HFFc6 (cell line): ENCODE measurements around the gene CDH23. TPM values are rescaled to one million over a fixed set of nuclear protein-coding genes. Genes with fewer than 3 reads are reported as not detected.

Experiments used
- DNase-seq: peaks from one replicate; pipeline ENCODE4 v3.0.0-alpha.2; 2018
- H3K27ac Mint-ChIP-seq: 2 replicates; pipeline ENCODE4 v1.8.0; 2020; ENCODE audit warnings: mild to moderate bottlenecking, mixed read lengths
- H3K27me3 Mint-ChIP-seq: 2 replicates; pipeline ENCODE4 v1.8.0; 2021; ENCODE audit warnings: mild to moderate bottlenecking, moderate library complexity, mixed read lengths; ENCODE audit not compliant: insufficient read depth
- H3K36me3 Mint-ChIP-seq: 2 replicates; pipeline ENCODE4 v1.8.0; 2021; ENCODE audit warnings: low read depth, mixed read lengths
- H3K4me1 Mint-ChIP-seq: 2 replicates; pipeline ENCODE4 v1.8.0; 2020; ENCODE audit warnings: low read depth, mixed read lengths
- H3K4me3 Mint-ChIP-seq: 2 replicates; pipeline ENCODE4 v1.8.0; 2020; ENCODE audit warnings: mild to moderate bottlenecking, moderate library complexity, mixed read lengths
- H3K9me3 Mint-ChIP-seq: 2 replicates; pipeline ENCODE4 v1.8.0; 2020; ENCODE audit warnings: mild to moderate bottlenecking, mixed read lengths
- CTCF ChIP-seq: fragments of 200-600 bp; sonication (generic); IDR thresholded peaks from 2 replicates; pipeline ENCODE4 v1.5.0; 2021; ENCODE audit warnings: antibody characterized with exemption, mild to moderate bottlenecking
- total RNA-seq, 6 experiments: library from RNA; stranded (reverse); fragmentation: NEBNext Ultra II Directional; extraction: Animal tissue kit (Norgen Biotek cat#: 25700); gene quantifications; 2 replicates in 1 of 6; 3 replicates in 5 of 6; pipeline ENCODE4 v1.2.3, GENCODE V29; 2021

The CDH23 gene
- total RNA-seq, 6 experiments from 2014 or later, result 0.02 to 0.11 (median 0.04) TPM; not detected in 2

- no peaks in the 10 kb centered on the region for H3K4me1 Mint-ChIP-seq
- DNase-seq, result no peak
- H3K27me3 Mint-ChIP-seq, result peaks cover 49% of the 10 kb centered on the region
- no peak for TF ChIP-seq CTCF
- H3K4me3 Mint-ChIP-seq, result no peak overlapping the region
- no peaks in the 10 kb centered on the region for H3K36me3 Mint-ChIP-seq
- no peaks in the 10 kb centered on the region for H3K9me3 Mint-ChIP-seq
- no peak overlapping the region for H3K27ac Mint-ChIP-seq
Measured at GRCh38 chr10:71575451-71575850, 178.7 kb downstream of the CDH23 start.

GRCh38 chr10:71575934-71576801 lies 179.4 kb downstream of the CDH23 start:
- H3K4me1 Mint-ChIP-seq, result no peaks in the 10 kb centered on the region
- no peak overlapping the region for H3K4me3 Mint-ChIP-seq
- H3K36me3 Mint-ChIP-seq, result no peaks in the 10 kb centered on the region
- no peaks in the 10 kb centered on the region for H3K9me3 Mint-ChIP-seq
- DNase-seq, result no peak
- no peak for TF ChIP-seq CTCF
- H3K27me3 Mint-ChIP-seq, result peaks cover 41% of the 10 kb centered on the region
- H3K27ac Mint-ChIP-seq, result no peak overlapping the region

- H3K4me1 Mint-ChIP-seq, result no peaks in the 10 kb centered on the region
- peaks cover 40% of the 10 kb centered on the region for H3K27me3 Mint-ChIP-seq
- H3K27ac Mint-ChIP-seq, result no peak overlapping the region
- no peak for DNase-seq
- H3K4me3 Mint-ChIP-seq, result no peak overlapping the region
- no peak for TF ChIP-seq CTCF
- H3K36me3 Mint-ChIP-seq, result no peaks in the 10 kb centered on the region
- no peaks in the 10 kb centered on the region for H3K9me3 Mint-ChIP-seq
Measured at GRCh38 chr10:71576842-71577241, 180.1 kb downstream of the CDH23 start.

- no peak for TF ChIP-seq CTCF
- no peak for DNase-seq
- no peaks in the 10 kb centered on the region for H3K4me1 Mint-ChIP-seq
- H3K9me3 Mint-ChIP-seq, result no peaks in the 10 kb centered on the region
- H3K4me3 Mint-ChIP-seq, result no peak overlapping the region
- H3K27me3 Mint-ChIP-seq, result peaks cover 39% of the 10 kb centered on the region
- no peaks in the 10 kb centered on the region for H3K36me3 Mint-ChIP-seq
- no peak overlapping the region for H3K27ac Mint-ChIP-seq
Measured at GRCh38 chr10:71577345-71577744, 180.6 kb downstream of the CDH23 start.

GRCh38 chr10:71578069-71578468 lies 181.3 kb downstream of the CDH23 start:
- Mint-ChIP-seq H3K36me3 (no peaks in the 10 kb centered on the region), H3K4me3 (no peak overlapping the region), H3K4me1 (no peaks in the 10 kb centered on the region), H3K27me3 (peaks cover 38% of the 10 kb centered on the region), H3K27ac (no peak overlapping the region), H3K9me3 (no peaks in the 10 kb centered on the region)
- no peak for DNase-seq
- TF ChIP-seq CTCF, result no peak
